Retinal pigment epithelial cell (primary cell): ENCODE measurements around the gene RNLS.

Source experiments
- DNase-seq: peaks from one replicate; pipeline ENCODE4 v3.0.0-alpha.2; 2010; ENCODE audit warnings: low read depth
- H3K4me3 ChIP-seq: 2 replicates; pipeline ENCODE4 v1.5.1; 2011; ENCODE audit warnings: mild to moderate bottlenecking, low read length, control low read depth, moderate library complexity
- TF ChIP-seq, protein P1 (sequence below): conservative IDR thresholded peaks from 2 replicates; pipeline ENCODE4 v1.5.1; 2011; ENCODE audit warnings: low read depth, low read length, control low read depth, inconsistent platforms

The RNLS gene

GRCh38 chr10:88245974-88246511, 337.1 kb downstream of the RNLS start:
- no peak overlapping the region for H3K4me3 ChIP-seq
- DNase-seq, result no peak
- TF ChIP-seq, protein P1, sequence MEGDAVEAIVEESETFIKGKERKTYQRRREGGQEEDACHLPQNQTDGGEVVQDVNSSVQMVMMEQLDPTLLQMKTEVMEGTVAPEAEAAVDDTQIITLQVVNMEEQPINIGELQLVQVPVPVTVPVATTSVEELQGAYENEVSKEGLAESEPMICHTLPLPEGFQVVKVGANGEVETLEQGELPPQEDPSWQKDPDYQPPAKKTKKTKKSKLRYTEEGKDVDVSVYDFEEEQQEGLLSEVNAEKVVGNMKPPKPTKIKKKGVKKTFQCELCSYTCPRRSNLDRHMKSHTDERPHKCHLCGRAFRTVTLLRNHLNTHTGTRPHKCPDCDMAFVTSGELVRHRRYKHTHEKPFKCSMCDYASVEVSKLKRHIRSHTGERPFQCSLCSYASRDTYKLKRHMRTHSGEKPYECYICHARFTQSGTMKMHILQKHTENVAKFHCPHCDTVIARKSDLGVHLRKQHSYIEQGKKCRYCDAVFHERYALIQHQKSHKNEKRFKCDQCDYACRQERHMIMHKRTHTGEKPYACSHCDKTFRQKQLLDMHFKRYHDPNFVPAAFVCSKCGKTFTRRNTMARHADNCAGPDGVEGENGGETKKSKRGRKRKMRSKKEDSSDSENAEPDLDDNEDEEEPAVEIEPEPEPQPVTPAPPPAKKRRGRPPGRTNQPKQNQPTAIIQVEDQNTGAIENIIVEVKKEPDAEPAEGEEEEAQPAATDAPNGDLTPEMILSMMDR, result no peak

GRCh38 chr10:88244781-88245625, 338.1 kb downstream of the RNLS start:
- TF ChIP-seq, protein P1, result no peak
- no peak for DNase-seq
- H3K4me3 ChIP-seq, result no peak overlapping the region

GRCh38 chr10:88243836-88244730, 339.0 kb downstream of the RNLS start:
- TF ChIP-seq, protein P1, result no peak
- no peak overlapping the region for H3K4me3 ChIP-seq
- DNase-seq, result no peak

GRCh38 chr10:88243202-88243744, 339.8 kb downstream of the RNLS start:
- TF ChIP-seq, protein P1, result no peak
- H3K4me3 ChIP-seq, result no peak overlapping the region
- DNase-seq, result no peak

DNA sequence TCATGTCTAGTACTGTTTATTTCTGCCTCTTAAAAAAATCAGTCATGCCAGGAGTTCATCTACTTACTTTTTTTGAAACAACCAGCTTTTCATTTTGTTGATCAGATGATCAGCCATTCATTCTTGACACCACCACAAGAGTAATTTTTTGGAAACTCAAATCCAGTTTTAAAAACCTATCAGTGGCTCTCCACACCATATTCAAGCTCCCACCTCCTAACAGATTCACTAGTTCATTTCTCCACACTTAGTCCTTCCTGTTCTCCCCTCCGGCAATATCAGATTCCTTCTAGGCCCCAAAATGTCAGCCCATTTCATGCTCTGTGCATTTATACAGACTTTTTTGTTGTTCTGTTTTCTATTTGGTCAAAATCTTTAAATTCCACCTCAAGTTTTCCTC, 341.6 kb downstream of the RNLS start:
- DNase-seq, result no peak
- TF ChIP-seq, protein P1, result no peak
- H3K4me3 ChIP-seq, result no peak overlapping the region

- TF ChIP-seq, protein P1, result no peak
- no peak for DNase-seq
- H3K4me3 ChIP-seq, result no peak overlapping the region
Measured at GRCh38 chr10:88239212-88239611, 343.9 kb downstream of the RNLS start.
